Choroid plexus epithelial cell (primary cell): ENCODE results near the gene WAPL.

Experiments
- DNase-seq: peaks from one replicate; pipeline ENCODE4 v3.0.0-alpha.2; 2010; ENCODE audit warnings: low read depth
- H3K4me3 ChIP-seq: 2 replicates; pipeline ENCODE4 v1.5.1; 2011; ENCODE audit warnings: low read depth, mild to moderate bottlenecking, control low read depth, low read length, moderate library complexity
- TF ChIP-seq, protein P1 (sequence below): conservative IDR thresholded peaks from 2 replicates; pipeline ENCODE4 v1.5.1; 2011; ENCODE audit warnings: low read depth, mild to moderate bottlenecking, control low read depth, inconsistent platforms, low read length, moderate library complexity

The WAPL gene

DNA sequence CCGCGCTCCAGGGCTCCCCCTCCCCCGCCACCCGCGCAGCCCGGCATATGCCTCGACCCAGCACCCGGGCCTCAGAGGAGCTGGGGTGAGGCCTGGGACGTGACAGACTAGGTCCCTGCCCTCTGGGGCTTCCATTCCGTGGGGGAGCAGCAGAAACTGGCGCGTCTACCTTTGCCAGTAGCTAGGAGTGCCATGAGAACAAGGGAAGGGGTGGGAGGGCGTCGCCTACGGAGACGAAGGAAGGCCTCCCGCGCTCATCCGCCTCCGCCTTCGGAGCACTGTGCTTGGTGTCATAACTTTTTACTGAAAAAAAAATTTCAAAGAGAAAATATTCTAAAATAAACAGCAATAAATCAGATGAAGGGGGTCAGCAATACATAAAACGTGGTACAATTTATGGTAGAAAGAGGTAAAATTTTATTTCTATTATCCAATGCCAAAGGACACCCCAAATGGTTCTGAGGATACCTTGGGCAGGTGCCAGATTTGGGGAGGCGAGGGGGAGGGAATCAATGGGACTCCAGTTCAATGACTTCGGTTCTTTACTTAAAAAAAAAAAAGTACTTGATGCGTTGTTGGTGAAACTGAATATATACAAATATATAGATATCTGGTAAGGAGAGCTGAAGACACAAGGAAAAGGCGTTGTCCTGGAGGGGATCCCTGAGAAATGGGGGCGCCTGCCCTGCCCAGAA is 119.9 kb downstream of the WAPL start:
- DNase-seq, result peak; percentile 37
- peak overlapping the region; percentile 71 for H3K4me3 ChIP-seq
- TF ChIP-seq, protein P1, sequence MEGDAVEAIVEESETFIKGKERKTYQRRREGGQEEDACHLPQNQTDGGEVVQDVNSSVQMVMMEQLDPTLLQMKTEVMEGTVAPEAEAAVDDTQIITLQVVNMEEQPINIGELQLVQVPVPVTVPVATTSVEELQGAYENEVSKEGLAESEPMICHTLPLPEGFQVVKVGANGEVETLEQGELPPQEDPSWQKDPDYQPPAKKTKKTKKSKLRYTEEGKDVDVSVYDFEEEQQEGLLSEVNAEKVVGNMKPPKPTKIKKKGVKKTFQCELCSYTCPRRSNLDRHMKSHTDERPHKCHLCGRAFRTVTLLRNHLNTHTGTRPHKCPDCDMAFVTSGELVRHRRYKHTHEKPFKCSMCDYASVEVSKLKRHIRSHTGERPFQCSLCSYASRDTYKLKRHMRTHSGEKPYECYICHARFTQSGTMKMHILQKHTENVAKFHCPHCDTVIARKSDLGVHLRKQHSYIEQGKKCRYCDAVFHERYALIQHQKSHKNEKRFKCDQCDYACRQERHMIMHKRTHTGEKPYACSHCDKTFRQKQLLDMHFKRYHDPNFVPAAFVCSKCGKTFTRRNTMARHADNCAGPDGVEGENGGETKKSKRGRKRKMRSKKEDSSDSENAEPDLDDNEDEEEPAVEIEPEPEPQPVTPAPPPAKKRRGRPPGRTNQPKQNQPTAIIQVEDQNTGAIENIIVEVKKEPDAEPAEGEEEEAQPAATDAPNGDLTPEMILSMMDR, result no peak

DNA sequence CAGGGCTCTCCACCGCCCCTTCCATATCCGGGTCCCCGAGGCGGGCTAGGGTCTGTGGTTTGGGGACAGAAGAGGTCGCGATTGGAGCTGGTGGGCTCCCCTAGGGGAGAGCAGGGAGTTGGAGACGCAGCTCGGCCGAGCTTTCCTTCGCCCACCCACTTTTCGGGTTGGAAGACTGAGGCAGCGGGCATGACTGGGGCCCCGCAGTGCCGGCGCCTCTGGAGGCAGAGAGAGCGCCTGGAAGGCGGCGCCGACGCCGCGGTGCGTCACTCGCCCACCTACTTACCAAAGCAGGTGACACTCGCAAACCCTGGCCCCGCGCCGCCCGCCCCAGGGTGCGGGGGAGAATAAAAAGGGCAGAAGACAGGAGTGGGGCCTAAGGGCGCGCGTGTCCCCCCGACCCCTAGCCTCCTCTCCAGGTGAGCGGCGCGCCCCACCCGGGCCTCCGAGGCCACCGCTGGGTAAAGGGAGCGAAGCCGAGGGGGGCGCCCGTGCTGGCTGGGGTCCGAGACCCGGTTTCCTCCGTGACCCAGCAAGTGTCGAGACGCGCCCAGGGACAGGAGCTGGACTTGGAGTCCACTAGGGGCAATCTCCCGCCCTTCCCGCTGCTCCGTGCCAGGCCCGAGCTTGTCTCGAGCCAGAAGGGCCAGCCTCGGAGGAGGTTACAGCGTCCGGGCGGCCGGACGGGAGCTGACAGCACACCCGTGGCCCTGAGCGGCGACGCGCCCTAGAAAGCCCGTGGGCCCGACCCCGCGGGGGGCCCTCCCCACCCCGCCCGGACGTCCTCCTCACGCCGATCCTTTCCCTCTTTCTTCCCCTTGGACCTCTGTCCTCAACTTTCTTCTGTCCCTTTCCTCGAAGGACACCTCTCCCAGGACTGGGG is 120.6 kb downstream of the WAPL start:
- peak overlapping the region; percentile 71 for H3K4me3 ChIP-seq
- peak; percentile 31 for DNase-seq
- TF ChIP-seq, protein P1, result peak; percentile 23

DNA sequence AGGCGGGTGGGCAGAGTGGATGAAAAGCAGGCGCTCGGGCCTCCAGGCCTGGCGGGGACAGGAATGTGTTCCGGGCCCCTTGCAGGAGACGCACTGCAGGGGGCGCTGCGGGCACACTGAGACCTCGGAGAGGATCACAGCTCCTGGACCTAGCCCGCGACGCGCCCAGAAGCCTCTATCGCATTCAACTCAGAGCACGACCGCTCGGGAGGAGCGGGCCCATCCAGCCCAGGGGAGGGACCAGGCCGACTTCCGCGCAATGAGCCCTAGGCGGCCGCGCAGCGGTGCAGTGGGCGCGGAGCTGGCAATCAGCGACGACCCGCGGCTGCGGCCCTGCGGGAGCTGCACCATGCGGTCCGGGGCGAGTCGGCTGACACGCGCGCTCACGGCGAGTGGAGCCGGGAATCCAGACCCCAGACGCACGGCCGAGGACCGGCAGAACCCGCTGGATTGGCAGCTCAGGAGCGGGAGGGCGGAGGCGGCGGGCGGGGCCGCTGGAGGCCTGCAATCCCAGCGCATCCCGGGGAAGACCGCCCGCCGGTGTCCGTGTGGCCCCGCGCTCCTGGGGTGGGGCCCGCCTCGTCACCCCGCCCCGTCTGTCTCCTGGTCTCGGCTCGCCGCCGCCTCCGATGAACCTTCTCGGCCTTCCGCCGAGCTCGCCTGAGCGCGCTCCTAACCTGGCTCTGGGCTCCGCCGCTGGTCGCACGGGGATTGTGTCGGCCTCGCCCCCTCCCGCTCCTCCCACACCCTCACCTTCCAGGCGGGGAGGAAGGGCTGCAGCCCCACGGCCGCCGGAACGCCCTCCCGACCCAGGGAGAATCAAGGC is 121.5 kb downstream of the WAPL start:
- H3K4me3 ChIP-seq, result peak overlapping the region; percentile 71
- DNase-seq, result peak; percentile 97
- TF ChIP-seq, protein P1, result peak; percentile 92

DNA sequence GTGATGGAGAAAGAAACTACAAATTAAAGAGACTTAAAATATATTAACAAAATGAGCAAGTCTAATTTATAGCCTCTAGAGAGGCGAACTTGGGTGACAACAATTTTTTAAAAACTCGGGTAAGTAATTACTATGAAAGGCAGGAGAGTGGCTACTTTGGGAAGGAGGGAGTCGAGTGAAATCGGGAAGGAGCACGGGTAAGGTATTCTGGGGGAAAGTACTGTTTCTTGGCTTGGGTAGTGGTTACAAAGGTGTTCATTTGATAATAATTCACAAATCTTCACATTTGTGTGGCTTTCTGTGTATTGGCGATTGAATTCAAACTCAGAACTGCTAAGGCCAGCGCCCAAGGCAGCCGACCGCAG is 122.1 kb downstream of the WAPL start:
- no peak overlapping the region for H3K4me3 ChIP-seq
- no peak for DNase-seq
- TF ChIP-seq, protein P1, result no peak

DNA sequence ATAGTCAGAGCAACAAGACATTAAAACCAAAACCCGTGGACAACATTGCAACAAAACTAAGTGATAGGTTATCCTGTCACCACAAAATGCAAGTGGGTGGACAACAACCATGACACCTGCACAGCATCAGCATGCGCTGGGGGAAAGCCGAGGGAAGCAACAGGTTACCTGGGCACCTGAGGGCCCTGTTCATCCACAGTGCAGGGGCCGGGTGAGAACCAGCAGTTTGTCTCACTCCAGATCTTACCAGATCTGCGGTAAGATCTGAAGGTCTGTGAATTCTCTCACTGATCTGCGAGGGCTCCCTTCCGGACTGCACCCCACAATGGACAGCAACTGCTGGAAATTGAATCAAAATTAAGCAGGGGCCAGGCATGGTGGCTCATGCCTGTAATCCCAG is 124.5 kb downstream of the WAPL start:
- H3K4me3 ChIP-seq, result no peak overlapping the region
- TF ChIP-seq, protein P1, result no peak
- no peak for DNase-seq

DNA sequence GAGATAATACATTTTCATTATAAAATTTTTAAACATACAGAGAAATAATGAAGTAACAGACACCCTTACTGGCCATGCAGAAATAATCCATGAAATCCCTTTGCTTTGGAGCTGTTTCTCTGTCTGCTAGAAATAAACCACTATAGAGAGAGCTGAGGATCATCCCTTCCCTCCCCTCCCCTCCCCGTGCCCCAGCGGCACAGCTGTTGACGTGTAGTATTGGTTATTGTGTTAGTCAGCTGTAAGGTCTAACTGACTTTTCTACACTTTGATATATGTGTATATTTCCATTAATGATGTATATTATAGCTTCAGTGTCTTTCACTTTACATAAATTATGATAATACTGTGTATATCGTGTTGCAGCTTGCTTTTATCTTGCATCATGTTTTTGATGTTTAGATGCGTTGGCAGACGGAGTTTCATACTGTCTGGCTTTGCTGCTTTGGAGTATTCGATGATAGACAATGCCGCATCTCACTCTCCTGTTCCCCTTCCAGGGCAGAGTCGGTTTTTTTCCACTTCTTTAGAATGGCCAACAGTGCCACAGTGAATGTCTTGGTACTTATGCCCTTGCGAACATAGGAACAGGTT is 127.6 kb downstream of the WAPL start:
- no peak overlapping the region for H3K4me3 ChIP-seq
- no peak for DNase-seq
- TF ChIP-seq, protein P1, result no peak
